ENCODE results near the gene HNRNPUL1. TPM values are rescaled to one million over a fixed set of nuclear protein-coding genes. Genes with fewer than 3 reads are reported as not detected.

The HNRNPUL1 gene
- total and polyA plus RNA-seq, 2 experiments from 2014 or later, result 204 to 207 TPM

DNA sequence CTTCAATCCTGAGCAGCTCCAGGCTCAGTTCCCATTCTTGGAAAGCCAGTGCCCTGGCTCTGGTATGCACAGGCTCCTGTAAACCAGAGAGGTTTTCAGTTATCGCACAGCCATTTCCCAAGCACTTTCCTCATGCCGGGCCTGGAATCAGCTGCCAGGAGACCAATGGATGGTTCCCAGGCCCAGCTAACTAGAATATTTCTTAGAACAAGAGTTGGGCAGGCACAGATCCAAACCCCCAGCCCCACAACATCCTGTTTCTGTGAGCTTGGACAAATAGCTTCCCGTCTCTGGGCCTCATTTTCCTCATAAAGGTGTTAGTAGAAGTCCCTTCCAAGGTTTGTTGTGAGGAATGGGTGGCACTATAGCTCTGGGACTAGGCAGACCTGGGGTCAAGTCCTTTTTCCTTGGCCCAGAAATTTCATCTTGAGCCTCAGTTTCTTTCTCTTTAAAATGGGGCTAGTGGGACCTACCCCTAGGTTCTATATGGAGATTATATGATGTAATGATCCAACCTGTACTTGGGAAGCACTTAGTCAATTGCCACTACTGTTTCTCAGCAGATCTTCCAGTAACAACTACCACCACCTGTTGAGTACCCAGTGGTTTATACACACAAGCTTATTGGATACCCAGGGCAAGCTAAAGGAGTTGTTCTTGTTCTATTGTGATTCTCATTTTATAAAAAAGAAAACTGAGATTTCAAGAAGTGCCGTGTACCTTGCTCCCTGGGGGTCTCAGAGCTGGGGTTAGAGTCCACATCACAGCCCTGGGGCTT lies 40.7 kb downstream of the HNRNPUL1 start:
- Histone ChIP-seq H4K20me1 (replicated peaks; ENCODE audit: insufficient read depth) (peaks cover 20% of the 10 kb centered on the region), H3F3A (replicated peaks; ENCODE audit: low read depth) (peaks cover 58% of the 10 kb centered on the region), H3K79me2 (replicated peaks; ENCODE audit: insufficient read depth) (no peaks in the 10 kb centered on the region), H3K4me3 (no peak overlapping the region), H3K9me2 (ENCODE audit: insufficient read depth) (no peaks in the 10 kb centered on the region), H2AFZ (no peak overlapping the region), H3K36me3 (ENCODE audit: insufficient read depth) (peaks cover 71% of the 10 kb centered on the region), H3K4me2 (no peak overlapping the region), H3K27ac (ENCODE audit: low read depth) (no peak overlapping the region), H3K4me1 (ENCODE audit: insufficient read depth) (peaks cover 10% of the 10 kb centered on the region), H3K27me3 (ENCODE audit: insufficient read depth) (no peaks in the 10 kb centered on the region)
- DNase-seq (ENCODE audit: low spot score) (no peak), ATAC-seq (no peak)
- peaks cover 77% of the 10 kb centered on the region for H3K36me3 Mint-ChIP-seq (ENCODE audit: low read depth)
- peaks cover 24% of the 10 kb centered on the region for H3K27me3 Mint-ChIP-seq (ENCODE audit: insufficient read depth, low read depth, poor library complexity)
- H3K4me3 Mint-ChIP-seq, result no peak overlapping the region
- no peaks in the 10 kb centered on the region; the same call in 2 of the 3 replicates for H3K9me3 Mint-ChIP-seq
- peaks cover 18% of the 10 kb centered on the region for H3K4me1 Mint-ChIP-seq
- H3K27ac Mint-ChIP-seq, result no peak overlapping the region
- TF ChIP-seq NANOG (IDR thresholded peaks at IDR 0.05; ENCODE audit: borderline replicate concordance) (no peak), EZH2phosphoT487 (IDR thresholded peaks at IDR 0.05; ENCODE audit: unreplicated experiment) (no peak), ZNF114 (CRISPR knock-in tag; IDR thresholded peaks at IDR 0.05) (no peak), ZNF331 (CRISPR knock-in tag; IDR thresholded peaks at IDR 0.05; ENCODE audit: low read depth) (no peak), EZH2 (IDR thresholded peaks at IDR 0.05; ENCODE audit: low read depth, unreplicated experiment) (no peak), CREB1 (CRISPR knock-in tag; IDR thresholded peaks at IDR 0.05; ENCODE audit: low read depth) (no peak), JUNB (IDR thresholded peaks at IDR 0.05; ENCODE audit: unreplicated experiment) (no peak), STAT1 (IDR thresholded peaks at IDR 0.05; ENCODE audit: unreplicated experiment) (no peak), POLR2AphosphoS5 (IDR thresholded peaks at IDR 0.05; ENCODE audit: low read depth) (no peak)
- TF ChIP-seq, protein P1, sequence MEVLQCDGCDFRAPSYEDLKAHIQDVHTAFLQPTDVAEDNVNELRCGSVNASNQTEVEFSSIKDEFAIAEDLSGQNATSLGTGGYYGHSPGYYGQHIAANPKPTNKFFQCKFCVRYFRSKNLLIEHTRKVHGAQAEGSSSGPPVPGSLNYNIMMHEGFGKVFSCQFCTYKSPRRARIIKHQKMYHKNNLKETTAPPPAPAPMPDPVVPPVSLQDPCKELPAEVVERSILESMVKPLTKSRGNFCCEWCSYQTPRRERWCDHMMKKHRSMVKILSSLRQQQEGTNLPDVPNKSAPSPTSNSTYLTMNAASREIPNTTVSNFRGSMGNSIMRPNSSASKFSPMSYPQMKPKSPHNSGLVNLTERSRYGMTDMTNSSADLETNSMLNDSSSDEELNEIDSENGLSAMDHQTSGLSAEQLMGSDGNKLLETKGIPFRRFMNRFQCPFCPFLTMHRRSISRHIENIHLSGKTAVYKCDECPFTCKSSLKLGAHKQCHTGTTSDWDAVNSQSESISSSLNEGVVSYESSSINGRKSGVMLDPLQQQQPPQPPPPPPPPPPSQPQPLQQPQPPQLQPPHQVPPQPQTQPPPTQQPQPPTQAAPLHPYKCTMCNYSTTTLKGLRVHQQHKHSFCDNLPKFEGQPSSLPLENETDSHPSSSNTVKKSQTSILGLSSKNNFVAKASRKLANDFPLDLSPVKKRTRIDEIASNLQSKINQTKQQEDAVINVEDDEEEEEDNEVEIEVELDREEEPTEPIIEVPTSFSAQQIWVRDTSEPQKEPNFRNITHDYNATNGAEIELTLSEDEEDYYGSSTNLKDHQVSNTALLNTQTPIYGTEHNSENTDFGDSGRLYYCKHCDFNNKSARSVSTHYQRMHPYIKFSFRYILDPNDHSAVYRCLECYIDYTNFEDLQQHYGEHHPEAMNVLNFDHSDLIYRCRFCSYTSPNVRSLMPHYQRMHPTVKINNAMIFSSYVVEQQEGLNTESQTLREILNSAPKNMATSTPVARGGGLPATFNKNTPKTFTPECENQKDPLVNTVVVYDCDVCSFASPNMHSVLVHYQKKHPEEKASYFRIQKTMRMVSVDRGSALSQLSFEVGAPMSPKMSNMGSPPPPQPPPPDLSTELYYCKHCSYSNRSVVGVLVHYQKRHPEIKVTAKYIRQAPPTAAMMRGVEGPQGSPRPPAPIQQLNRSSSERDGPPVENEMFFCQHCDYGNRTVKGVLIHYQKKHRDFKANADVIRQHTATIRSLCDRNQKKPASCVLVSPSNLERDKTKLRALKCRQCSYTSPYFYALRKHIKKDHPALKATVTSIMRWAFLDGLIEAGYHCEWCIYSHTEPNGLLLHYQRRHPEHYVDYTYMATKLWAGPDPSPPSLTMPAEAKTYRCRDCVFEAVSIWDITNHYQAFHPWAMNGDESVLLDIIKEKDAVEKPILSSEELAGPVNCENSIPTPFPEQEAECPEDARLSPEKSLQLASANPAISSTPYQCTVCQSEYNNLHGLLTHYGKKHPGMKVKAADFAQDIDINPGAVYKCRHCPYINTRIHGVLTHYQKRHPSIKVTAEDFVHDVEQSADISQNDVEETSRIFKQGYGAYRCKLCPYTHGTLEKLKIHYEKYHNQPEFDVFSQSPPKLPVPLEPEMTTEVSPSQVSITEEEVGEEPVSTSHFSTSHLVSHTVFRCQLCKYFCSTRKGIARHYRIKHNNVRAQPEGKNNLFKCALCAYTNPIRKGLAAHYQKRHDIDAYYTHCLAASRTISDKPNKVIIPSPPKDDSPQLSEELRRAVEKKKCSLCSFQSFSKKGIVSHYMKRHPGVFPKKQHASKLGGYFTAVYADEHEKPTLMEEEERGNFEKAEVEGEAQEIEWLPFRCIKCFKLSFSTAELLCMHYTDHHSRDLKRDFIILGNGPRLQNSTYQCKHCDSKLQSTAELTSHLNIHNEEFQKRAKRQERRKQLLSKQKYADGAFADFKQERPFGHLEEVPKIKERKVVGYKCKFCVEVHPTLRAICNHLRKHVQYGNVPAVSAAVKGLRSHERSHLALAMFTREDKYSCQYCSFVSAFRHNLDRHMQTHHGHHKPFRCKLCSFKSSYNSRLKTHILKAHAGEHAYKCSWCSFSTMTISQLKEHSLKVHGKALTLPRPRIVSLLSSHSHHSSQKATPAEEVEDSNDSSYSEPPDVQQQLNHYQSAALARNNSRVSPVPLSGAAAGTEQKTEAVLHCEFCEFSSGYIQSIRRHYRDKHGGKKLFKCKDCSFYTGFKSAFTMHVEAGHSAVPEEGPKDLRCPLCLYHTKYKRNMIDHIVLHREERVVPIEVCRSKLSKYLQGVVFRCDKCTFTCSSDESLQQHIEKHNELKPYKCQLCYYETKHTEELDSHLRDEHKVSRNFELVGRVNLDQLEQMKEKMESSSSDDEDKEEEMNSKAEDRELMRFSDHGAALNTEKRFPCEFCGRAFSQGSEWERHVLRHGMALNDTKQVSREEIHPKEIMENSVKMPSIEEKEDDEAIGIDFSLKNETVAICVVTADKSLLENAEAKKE (CRISPR knock-in tag; IDR thresholded peaks at IDR 0.05), result no peak
- TF ChIP-seq, protein P2, sequence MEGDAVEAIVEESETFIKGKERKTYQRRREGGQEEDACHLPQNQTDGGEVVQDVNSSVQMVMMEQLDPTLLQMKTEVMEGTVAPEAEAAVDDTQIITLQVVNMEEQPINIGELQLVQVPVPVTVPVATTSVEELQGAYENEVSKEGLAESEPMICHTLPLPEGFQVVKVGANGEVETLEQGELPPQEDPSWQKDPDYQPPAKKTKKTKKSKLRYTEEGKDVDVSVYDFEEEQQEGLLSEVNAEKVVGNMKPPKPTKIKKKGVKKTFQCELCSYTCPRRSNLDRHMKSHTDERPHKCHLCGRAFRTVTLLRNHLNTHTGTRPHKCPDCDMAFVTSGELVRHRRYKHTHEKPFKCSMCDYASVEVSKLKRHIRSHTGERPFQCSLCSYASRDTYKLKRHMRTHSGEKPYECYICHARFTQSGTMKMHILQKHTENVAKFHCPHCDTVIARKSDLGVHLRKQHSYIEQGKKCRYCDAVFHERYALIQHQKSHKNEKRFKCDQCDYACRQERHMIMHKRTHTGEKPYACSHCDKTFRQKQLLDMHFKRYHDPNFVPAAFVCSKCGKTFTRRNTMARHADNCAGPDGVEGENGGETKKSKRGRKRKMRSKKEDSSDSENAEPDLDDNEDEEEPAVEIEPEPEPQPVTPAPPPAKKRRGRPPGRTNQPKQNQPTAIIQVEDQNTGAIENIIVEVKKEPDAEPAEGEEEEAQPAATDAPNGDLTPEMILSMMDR (conservative IDR thresholded peaks at IDR 0.05; ENCODE audit: low read depth in 2 of 2), result no peak
- TF ChIP-seq, protein P3, sequence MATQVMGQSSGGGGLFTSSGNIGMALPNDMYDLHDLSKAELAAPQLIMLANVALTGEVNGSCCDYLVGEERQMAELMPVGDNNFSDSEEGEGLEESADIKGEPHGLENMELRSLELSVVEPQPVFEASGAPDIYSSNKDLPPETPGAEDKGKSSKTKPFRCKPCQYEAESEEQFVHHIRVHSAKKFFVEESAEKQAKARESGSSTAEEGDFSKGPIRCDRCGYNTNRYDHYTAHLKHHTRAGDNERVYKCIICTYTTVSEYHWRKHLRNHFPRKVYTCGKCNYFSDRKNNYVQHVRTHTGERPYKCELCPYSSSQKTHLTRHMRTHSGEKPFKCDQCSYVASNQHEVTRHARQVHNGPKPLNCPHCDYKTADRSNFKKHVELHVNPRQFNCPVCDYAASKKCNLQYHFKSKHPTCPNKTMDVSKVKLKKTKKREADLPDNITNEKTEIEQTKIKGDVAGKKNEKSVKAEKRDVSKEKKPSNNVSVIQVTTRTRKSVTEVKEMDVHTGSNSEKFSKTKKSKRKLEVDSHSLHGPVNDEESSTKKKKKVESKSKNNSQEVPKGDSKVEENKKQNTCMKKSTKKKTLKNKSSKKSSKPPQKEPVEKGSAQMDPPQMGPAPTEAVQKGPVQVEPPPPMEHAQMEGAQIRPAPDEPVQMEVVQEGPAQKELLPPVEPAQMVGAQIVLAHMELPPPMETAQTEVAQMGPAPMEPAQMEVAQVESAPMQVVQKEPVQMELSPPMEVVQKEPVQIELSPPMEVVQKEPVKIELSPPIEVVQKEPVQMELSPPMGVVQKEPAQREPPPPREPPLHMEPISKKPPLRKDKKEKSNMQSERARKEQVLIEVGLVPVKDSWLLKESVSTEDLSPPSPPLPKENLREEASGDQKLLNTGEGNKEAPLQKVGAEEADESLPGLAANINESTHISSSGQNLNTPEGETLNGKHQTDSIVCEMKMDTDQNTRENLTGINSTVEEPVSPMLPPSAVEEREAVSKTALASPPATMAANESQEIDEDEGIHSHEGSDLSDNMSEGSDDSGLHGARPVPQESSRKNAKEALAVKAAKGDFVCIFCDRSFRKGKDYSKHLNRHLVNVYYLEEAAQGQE (IDR thresholded peaks at IDR 0.05; ENCODE audit: unreplicated experiment), result no peak
- TF ChIP-seq, protein P4, sequence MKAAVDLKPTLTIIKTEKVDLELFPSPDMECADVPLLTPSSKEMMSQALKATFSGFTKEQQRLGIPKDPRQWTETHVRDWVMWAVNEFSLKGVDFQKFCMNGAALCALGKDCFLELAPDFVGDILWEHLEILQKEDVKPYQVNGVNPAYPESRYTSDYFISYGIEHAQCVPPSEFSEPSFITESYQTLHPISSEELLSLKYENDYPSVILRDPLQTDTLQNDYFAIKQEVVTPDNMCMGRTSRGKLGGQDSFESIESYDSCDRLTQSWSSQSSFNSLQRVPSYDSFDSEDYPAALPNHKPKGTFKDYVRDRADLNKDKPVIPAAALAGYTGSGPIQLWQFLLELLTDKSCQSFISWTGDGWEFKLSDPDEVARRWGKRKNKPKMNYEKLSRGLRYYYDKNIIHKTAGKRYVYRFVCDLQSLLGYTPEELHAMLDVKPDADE (IDR thresholded peaks at IDR 0.05), result no peak
